T-helper 17 cell (primary cell): ENCODE results near the gene KRTAP5-4. TPM values are rescaled to one million over a fixed set of nuclear protein-coding genes. Genes with fewer than 3 reads are reported as not detected.
A peak's percentile ranks its signal among the peaks of the same experiment; 100 is the strongest.
"Not testable (repeated sequence)": the region's sequence is repeated elsewhere in the genome, so short reads cannot be mapped to it uniquely, and the experiment has no call there.

ENCODE experiments used
- ATAC-seq: fragments of 150-1000 bp; cut with Tn5 transposase; 2 replicates; pipeline ENCODE4 v1.10.0; 2021; ENCODE audit warnings: mild to moderate bottlenecking, moderate library complexity
- DNase-seq, 3 donors: peaks; one replicate each; pipeline versions ENCODE4 v3.0.0 to v3.0.0-alpha.2; 2020 to 2021
- H3K9me3 ChIP-seq: one replicate; pipeline ENCODE4 v1.7.0; 2013; ENCODE audit warnings: low read length, mild to moderate bottlenecking; ENCODE audit not compliant: control insufficient read depth, poor library complexity, severe bottlenecking
- H3K27ac Mint-ChIP-seq: one replicate; pipeline ENCODE4 v1.8.0; 2022; ENCODE audit warnings: mild to moderate bottlenecking, moderate library complexity, mixed read lengths
- H3K27me3 Mint-ChIP-seq: one replicate; pipeline ENCODE4 v1.8.0; 2022; ENCODE audit warnings: mixed read lengths
- H3K36me3 Mint-ChIP-seq: one replicate; pipeline ENCODE4 v1.8.0; 2022; ENCODE audit warnings: low read depth, mixed read lengths
- H3K4me1 Mint-ChIP-seq: one replicate; pipeline ENCODE4 v1.8.0; 2022; ENCODE audit warnings: mild to moderate bottlenecking, mixed read lengths
- H3K4me3 Mint-ChIP-seq: one replicate; pipeline ENCODE4 v1.8.0; 2022; ENCODE audit warnings: mild to moderate bottlenecking, moderate library complexity, mixed read lengths
- total RNA-seq, 4 donors: library from RNA in 2 of 4; stranded (reverse) in 2 of 4; gene quantifications; one replicate each; pipeline ENCODE4 v1.2.3 and lab custom pipeline; 2022 to 2026

The KRTAP5-4 gene
- total RNA-seq, 2 donors from 2014 or later = not detected

GRCh38 chr11:1619449-1619848 lies 2.5 kb downstream of the KRTAP5-4 start:
- DNase-seq = no peak
- Mint-ChIP-seq H3K4me3 (peak overlapping the region; percentile 76), H3K27ac (peak overlapping the region; percentile 66), H3K4me1 (peaks cover 10% of the 10 kb centered on the region), H3K27me3 (peaks cover 16% of the 10 kb centered on the region), H3K36me3 (no peaks in the 10 kb centered on the region)
- no peaks in the 10 kb centered on the region for H3K9me3 ChIP-seq
- ATAC-seq = peak; percentile 96

DNA sequence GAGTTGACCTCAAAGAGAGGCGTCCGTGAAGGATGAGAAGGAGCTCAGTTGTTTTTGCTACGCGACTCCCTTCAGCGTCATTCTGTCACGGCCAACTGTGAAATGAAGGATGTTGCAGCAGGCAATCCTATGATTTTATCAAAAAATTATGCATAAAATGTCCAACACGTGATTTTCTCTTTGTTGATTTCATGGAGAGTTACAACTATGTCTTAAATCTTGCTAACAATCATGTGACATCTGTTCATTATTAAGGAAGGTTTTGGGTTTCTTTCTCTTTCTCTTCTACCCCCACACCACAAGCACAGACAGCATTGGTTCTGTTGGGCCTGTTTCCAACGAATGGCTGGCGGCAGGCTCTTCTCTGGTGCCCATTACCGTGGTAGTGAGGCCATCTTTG lies 3.7 kb downstream of the KRTAP5-4 start:
- Mint-ChIP-seq H3K27me3 (peaks cover 28% of the 10 kb centered on the region), H3K36me3 (no peaks in the 10 kb centered on the region), H3K4me1 (peaks cover 10% of the 10 kb centered on the region), H3K27ac (peak overlapping the region; percentile 39), H3K4me3 (no peak overlapping the region)
- ATAC-seq (no peak), DNase-seq (no peak)
- no peaks in the 10 kb centered on the region for H3K9me3 ChIP-seq

GRCh38 chr11:1608363-1608762 lies 13.6 kb downstream of the KRTAP5-4 start, which contains the start of gene KRTAP5-3:
TSS of gene KRTAP5-3 (minus strand) at chr11:1608463. CDS start at chr11:1608385, 78 bp downstream.
- ATAC-seq (no peak), DNase-seq (no peak)
- Mint-ChIP-seq H3K4me3 (no peak within 1 kb of the TSS), H3K4me1 (peaks cover 14% of the 10 kb centered on the region), H3K27ac (no peak within 1 kb of the TSS), H3K27me3 (peaks cover 39% of the 10 kb centered on the region), H3K36me3 (peaks cover 3% of the 10 kb centered on the region)
- H3K9me3 ChIP-seq = no peaks in the 10 kb centered on the region

- not testable (repeated sequence) for H3K36me3 Mint-ChIP-seq, DNase-seq, H3K4me3 Mint-ChIP-seq, H3K27ac Mint-ChIP-seq, H3K9me3 ChIP-seq, ATAC-seq
- peaks cover 15% of the 10 kb centered on the region for H3K4me1 Mint-ChIP-seq
- peaks cover 43% of the 10 kb centered on the region for H3K27me3 Mint-ChIP-seq
Measured at GRCh38 chr11:1607901-1608300, 14.0 kb downstream of the KRTAP5-4 start.

- ATAC-seq, H3K4me3 Mint-ChIP-seq, H3K27ac Mint-ChIP-seq, H3K9me3 ChIP-seq, H3K36me3 Mint-ChIP-seq, DNase-seq: not testable (repeated sequence)
- peaks cover 44% of the 10 kb centered on the region for H3K27me3 Mint-ChIP-seq
- H3K4me1 Mint-ChIP-seq = peaks cover 15% of the 10 kb centered on the region
Measured at GRCh38 chr11:1607156-1607845, 14.6 kb downstream of the KRTAP5-4 start.

GRCh38 chr11:1605923-1606322 lies 16.0 kb downstream of the KRTAP5-4 start:
- ATAC-seq = peak; percentile 64
- H3K36me3 Mint-ChIP-seq = not testable (repeated sequence)
- peak overlapping the region; percentile 91 for H3K27ac Mint-ChIP-seq

GRCh38 chr11:1604711-1605110 lies 17.2 kb downstream of the KRTAP5-4 start:
- peaks cover 15% of the 10 kb centered on the region for H3K4me1 Mint-ChIP-seq
- peaks cover 3% of the 10 kb centered on the region for H3K36me3 Mint-ChIP-seq
- peaks cover 51% of the 10 kb centered on the region for H3K27me3 Mint-ChIP-seq
- no peak overlapping the region for H3K4me3 Mint-ChIP-seq
- ATAC-seq (no peak), DNase-seq (no peak)
- H3K9me3 ChIP-seq = no peaks in the 10 kb centered on the region
- no peak overlapping the region for H3K27ac Mint-ChIP-seq

More at GRCh38 chr11:1605923-1606322, 16.0 kb downstream of the KRTAP5-4 start:
- not testable (repeated sequence) for H3K9me3 ChIP-seq, DNase-seq
- H3K4me3 Mint-ChIP-seq = peak overlapping the region; percentile 71
- peaks cover 46% of the 10 kb centered on the region for H3K27me3 Mint-ChIP-seq
- peaks cover 15% of the 10 kb centered on the region for H3K4me1 Mint-ChIP-seq

GRCh38 chr11:1604181-1604580 lies 17.8 kb downstream of the KRTAP5-4 start:
- DNase-seq = no peak
- no peak overlapping the region for H3K4me3 Mint-ChIP-seq
- peaks cover 3% of the 10 kb centered on the region for H3K36me3 Mint-ChIP-seq
- peaks cover 57% of the 10 kb centered on the region for H3K27me3 Mint-ChIP-seq
- ATAC-seq = no peak
- no peaks in the 10 kb centered on the region for H3K9me3 ChIP-seq
- H3K27ac Mint-ChIP-seq = no peak overlapping the region
- peaks cover 15% of the 10 kb centered on the region for H3K4me1 Mint-ChIP-seq

DNA sequence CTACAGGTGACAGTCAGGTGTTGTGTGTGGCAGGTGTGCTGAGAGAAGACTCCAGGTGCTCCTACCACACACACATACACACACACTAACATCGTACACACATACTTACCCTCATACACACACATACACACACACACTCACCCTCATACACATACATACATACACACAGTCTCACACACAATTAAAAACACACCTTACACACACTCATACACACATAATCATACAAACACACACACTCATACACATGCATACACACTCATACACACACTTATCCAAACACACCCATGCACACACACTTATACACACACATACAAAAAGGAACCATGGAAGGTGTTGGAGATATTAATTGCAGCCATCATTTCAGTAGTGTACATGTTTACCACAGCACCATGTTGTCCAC lies 18.3 kb downstream of the KRTAP5-4 start:
- Mint-ChIP-seq H3K4me3 (no peak overlapping the region), H3K36me3 (peaks cover 3% of the 10 kb centered on the region), H3K27ac (no peak overlapping the region), H3K27me3 (peaks cover 59% of the 10 kb centered on the region), H3K4me1 (peaks cover 15% of the 10 kb centered on the region)
- no peaks in the 10 kb centered on the region for H3K9me3 ChIP-seq
- no peak for ATAC-seq
- DNase-seq = no peak

- peaks cover 16% of the 10 kb centered on the region for H3K4me1 Mint-ChIP-seq
- not testable (repeated sequence) for H3K27ac Mint-ChIP-seq, DNase-seq, ATAC-seq, H3K36me3 Mint-ChIP-seq, H3K9me3 ChIP-seq, H3K4me3 Mint-ChIP-seq
- H3K27me3 Mint-ChIP-seq = peaks cover 61% of the 10 kb centered on the region
Measured at GRCh38 chr11:1601663-1602062, 20.3 kb downstream of the KRTAP5-4 start.

DNA sequence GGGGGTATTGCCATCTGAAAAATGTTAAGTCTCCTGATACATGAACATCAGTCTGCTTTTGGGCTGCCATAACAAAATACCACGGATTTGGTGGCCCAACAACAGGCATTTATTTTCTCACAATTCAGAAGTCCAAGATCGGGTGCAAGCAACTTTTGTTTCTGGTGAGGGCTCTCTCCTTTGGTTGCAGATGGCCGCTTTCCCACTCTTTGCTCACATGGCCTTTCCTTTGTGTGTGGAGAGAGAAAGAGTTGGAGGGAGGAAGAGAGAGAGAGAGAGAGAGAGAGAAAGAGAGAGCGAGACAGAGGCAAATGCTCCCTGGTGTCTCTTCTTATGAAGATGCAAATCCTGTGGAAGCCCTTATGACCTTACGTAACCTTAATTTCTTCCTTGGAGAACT lies 21.3 kb downstream of the KRTAP5-4 start:
- ATAC-seq (no peak), DNase-seq (no peak)
- peaks cover 3% of the 10 kb centered on the region for H3K36me3 Mint-ChIP-seq
- H3K4me3 Mint-ChIP-seq = no peak overlapping the region
- H3K27me3 Mint-ChIP-seq = peaks cover 62% of the 10 kb centered on the region
- no peak overlapping the region for H3K27ac Mint-ChIP-seq
- peaks cover 16% of the 10 kb centered on the region for H3K4me1 Mint-ChIP-seq
- H3K9me3 ChIP-seq = no peaks in the 10 kb centered on the region

- peaks cover 67% of the 10 kb centered on the region for H3K27me3 Mint-ChIP-seq
- no peak for ATAC-seq
- peaks cover 5% of the 10 kb centered on the region for H3K36me3 Mint-ChIP-seq
- no peak overlapping the region for H3K4me3 Mint-ChIP-seq
- peaks cover 28% of the 10 kb centered on the region for H3K4me1 Mint-ChIP-seq
- no peak overlapping the region for H3K27ac Mint-ChIP-seq
- no peak for DNase-seq
- H3K9me3 ChIP-seq = no peaks in the 10 kb centered on the region
Measured at GRCh38 chr11:1598816-1599215, 23.1 kb downstream of the KRTAP5-4 start.

DNA sequence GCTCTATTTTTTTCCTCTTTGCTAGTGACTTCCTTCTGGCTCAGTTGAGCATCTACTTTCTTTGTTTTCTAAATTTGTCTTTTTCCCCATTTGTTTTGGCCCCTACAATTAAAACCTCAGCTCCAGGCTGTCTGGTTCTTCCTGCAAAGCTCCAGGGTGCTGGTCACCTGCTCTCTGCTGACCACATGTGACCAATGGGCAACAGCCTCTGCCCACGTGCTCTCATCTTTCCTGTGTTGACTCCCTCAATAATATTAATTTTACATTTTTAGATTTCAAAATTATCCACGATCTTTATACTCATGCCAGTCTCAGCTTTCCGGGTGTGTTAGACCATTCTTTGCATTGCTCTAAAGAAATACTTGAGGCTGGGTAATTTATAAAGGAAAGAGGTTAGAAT lies 23.5 kb downstream of the KRTAP5-4 start:
- not testable (repeated sequence) for H3K36me3 Mint-ChIP-seq, ATAC-seq, DNase-seq, H3K4me3 Mint-ChIP-seq, H3K9me3 ChIP-seq, H3K27ac Mint-ChIP-seq
- Mint-ChIP-seq H3K4me1 (peaks cover 24% of the 10 kb centered on the region), H3K27me3 (peaks cover 62% of the 10 kb centered on the region)

GRCh38 chr11:1597994-1598380 lies 24.0 kb downstream of the KRTAP5-4 start, which contains the start of gene KRTAP5-2:
TSS of gene KRTAP5-2 (minus strand) at chr11:1598294. CDS start at chr11:1598250, 44 bp downstream.
- ATAC-seq = no peak
- no peak for DNase-seq
- peaks cover 2% of the 10 kb centered on the region for H3K36me3 Mint-ChIP-seq
- H3K27ac Mint-ChIP-seq = no peak within 1 kb of the TSS
- H3K4me1 Mint-ChIP-seq = peaks cover 23% of the 10 kb centered on the region
- H3K9me3 ChIP-seq = no peaks in the 10 kb centered on the region
- no peak within 1 kb of the TSS for H3K4me3 Mint-ChIP-seq
- H3K27me3 Mint-ChIP-seq = peaks cover 58% of the 10 kb centered on the region
